ENCODE data around the gene POMGNT2.

POMGNT2 gene

GRCh38 chr3:43148033-43148432 is 42.2 kb upstream of the POMGNT2 start:
- no peak overlapping the region for H3K9ac ChIP-seq (ENCODE audit: low read length)

DNA sequence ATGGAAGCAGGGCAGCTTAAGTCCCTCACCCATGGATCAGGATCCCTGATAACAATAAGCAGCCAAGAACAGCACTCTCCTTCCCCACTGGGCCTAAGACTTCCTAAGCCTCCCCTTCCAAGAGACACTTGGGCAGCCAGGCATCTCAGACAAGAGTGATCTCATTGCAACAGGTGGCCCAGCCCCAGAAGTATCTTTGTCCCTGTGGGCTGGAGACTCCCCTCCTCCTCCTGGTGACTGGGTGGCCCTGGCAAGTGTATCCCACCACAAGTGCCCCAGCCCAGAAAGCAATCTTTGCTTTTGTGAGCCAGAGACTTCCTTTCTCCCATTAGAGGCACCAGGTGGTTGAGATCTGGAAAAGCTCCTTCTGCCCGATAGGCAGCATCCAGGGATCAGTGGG is 40.7 kb upstream of the POMGNT2 start:
- WGBS: 100% methylated on average over 1 of the region's 1 CpG
- no peak overlapping the region for H2AFZ ChIP-seq (ENCODE audit: low read depth, low read length)

More at GRCh38 chr3:43148033-43148432, 42.2 kb upstream of the POMGNT2 start:
- no peaks in the 10 kb centered on the region for H3K36me3 ChIP-seq (ENCODE audit: control insufficient read depth in 1 of 2, insufficient read depth in 2 of 2, low read depth in 1 of 2, low read length in 2 of 2)
- H3K27ac ChIP-seq (ENCODE audit: low read length, poor library complexity, severe bottlenecking): no peak overlapping the region
- no peak overlapping the region for H2BK15ac ChIP-seq (ENCODE audit: low read depth, poor library complexity, severe bottlenecking)
- H3K9me3 ChIP-seq (ENCODE audit: control insufficient read depth, low read length): no peaks in the 10 kb centered on the region
- H3K14ac ChIP-seq (ENCODE audit: low read length in 2 of 2): no peak overlapping the region
- no peak overlapping the region for H4K8ac ChIP-seq (ENCODE audit: low read length)
- H3K18ac ChIP-seq (ENCODE audit: low read depth in 1 of 2, low read length in 2 of 2): no peak overlapping the region
- no peak overlapping the region for H3K4me2 ChIP-seq (ENCODE audit: low read length, poor library complexity, severe bottlenecking)
- no peak overlapping the region for H3K23ac ChIP-seq (ENCODE audit: low read length in 2 of 2)
- H3K4me3 ChIP-seq (ENCODE audit: insufficient read depth in 1 of 2, low read depth in 1 of 2, low read length in 2 of 2): no peak overlapping the region
- H4K91ac ChIP-seq (ENCODE audit: low read length): no peak overlapping the region
- no peak overlapping the region for H2AFZ ChIP-seq (ENCODE audit: low read depth, low read length)
- no peak overlapping the region for H2BK12ac ChIP-seq (ENCODE audit: low read length in 2 of 2)
- no peak overlapping the region for H3K4ac ChIP-seq (ENCODE audit: low read depth in 1 of 2, low read length in 2 of 2)
- H3K4me1 ChIP-seq (ENCODE audit: control insufficient read depth, insufficient read depth, low read depth, low read length): no peaks in the 10 kb centered on the region
- H3K79me1 ChIP-seq (replicated peaks; ENCODE audit: low read length, poor library complexity, severe bottlenecking): no peaks in the 10 kb centered on the region
- peaks cover 5 to 29% of the 10 kb centered on the region in 2 experiments for H3K27me3 ChIP-seq (ENCODE audit: control insufficient read depth in 1 of 2, insufficient read depth in 1 of 2, low read length in 2 of 2)
- no peak overlapping the region for H2BK5ac ChIP-seq (ENCODE audit: low read depth, low read length, poor library complexity, severe bottlenecking)
- no peak for DNase-seq
- H2BK120ac ChIP-seq (ENCODE audit: low read depth, low read length): no peak overlapping the region
- H2AK5ac ChIP-seq (ENCODE audit: low read length, severe bottlenecking): no peak overlapping the region

GRCh38 chr3:43144761-43145490 is 39.0 kb upstream of the POMGNT2 start:
- Histone ChIP-seq H4K8ac (ENCODE audit: low read length) (no peak overlapping the region), H2BK12ac (ENCODE audit: low read length in 2 of 2) (no peak overlapping the region), H3K27me3 (ENCODE audit: control insufficient read depth in 1 of 2, insufficient read depth in 1 of 2, low read length in 2 of 2) (peaks cover 0 to 14% of the 10 kb centered on the region in 2 experiments), H3K4me1 (ENCODE audit: control insufficient read depth, insufficient read depth, low read depth, low read length) (no peaks in the 10 kb centered on the region), H2BK120ac (ENCODE audit: low read depth, low read length) (no peak overlapping the region), H3K79me1 (replicated peaks; ENCODE audit: low read length, poor library complexity, severe bottlenecking) (no peaks in the 10 kb centered on the region), H3K18ac (ENCODE audit: low read depth in 1 of 2, low read length in 2 of 2) (no peak overlapping the region), H3K36me3 (ENCODE audit: control insufficient read depth in 1 of 2, insufficient read depth in 2 of 2, low read depth in 1 of 2, low read length in 2 of 2) (no peaks in the 10 kb centered on the region), H2BK5ac (ENCODE audit: low read depth, low read length, poor library complexity, severe bottlenecking) (no peak overlapping the region), H3K9me3 (ENCODE audit: control insufficient read depth, low read length) (no peaks in the 10 kb centered on the region), H3K27ac (ENCODE audit: low read length, poor library complexity, severe bottlenecking) (no peak overlapping the region), H3K4me3 (ENCODE audit: insufficient read depth in 1 of 2, low read depth in 1 of 2, low read length in 2 of 2) (peak overlapping the region in 1 of 2 experiments; percentile 57), H3K14ac (ENCODE audit: low read length in 2 of 2) (no peak overlapping the region), H2AK5ac (ENCODE audit: low read length, severe bottlenecking) (no peak overlapping the region), H3K4ac (ENCODE audit: low read depth in 1 of 2, low read length in 2 of 2) (no peak overlapping the region), H3K9ac (ENCODE audit: low read length) (peak overlapping the region; percentile 84), H4K91ac (ENCODE audit: low read length) (no peak overlapping the region), H2AFZ (ENCODE audit: low read depth, low read length) (no peak overlapping the region), H3K23ac (ENCODE audit: low read length in 2 of 2) (no peak overlapping the region), H2BK15ac (ENCODE audit: low read depth, poor library complexity, severe bottlenecking) (no peak overlapping the region), H3K4me2 (ENCODE audit: low read length, poor library complexity, severe bottlenecking) (no peak overlapping the region)
- 76% methylated on average over 5 of the region's 7 CpGs for WGBS
- no peak for DNase-seq

More for the DNA sequence above, 40.7 kb upstream of the POMGNT2 start:
- no peak overlapping the region for H2BK120ac ChIP-seq (ENCODE audit: low read depth, low read length)
- no peak overlapping the region for H2AK5ac ChIP-seq (ENCODE audit: low read length, severe bottlenecking)
- DNase-seq: no peak
- H3K9ac ChIP-seq (ENCODE audit: low read length): no peak overlapping the region
- H3K4me3 ChIP-seq (ENCODE audit: insufficient read depth in 1 of 2, low read depth in 1 of 2, low read length in 2 of 2): no peak overlapping the region
- H3K18ac ChIP-seq (ENCODE audit: low read depth in 1 of 2, low read length in 2 of 2): no peak overlapping the region
- no peak overlapping the region for H2BK5ac ChIP-seq (ENCODE audit: low read depth, low read length, poor library complexity, severe bottlenecking)
- H3K23ac ChIP-seq (ENCODE audit: low read length in 2 of 2): no peak overlapping the region
- peaks cover under 1 to 25% of the 10 kb centered on the region in 2 experiments for H3K27me3 ChIP-seq (ENCODE audit: control insufficient read depth in 1 of 2, insufficient read depth in 1 of 2, low read length in 2 of 2)
- H3K36me3 ChIP-seq (ENCODE audit: control insufficient read depth in 1 of 2, insufficient read depth in 2 of 2, low read depth in 1 of 2, low read length in 2 of 2): no peaks in the 10 kb centered on the region
- no peak overlapping the region for H2BK15ac ChIP-seq (ENCODE audit: low read depth, poor library complexity, severe bottlenecking)
- H3K4ac ChIP-seq (ENCODE audit: low read depth in 1 of 2, low read length in 2 of 2): no peak overlapping the region
- no peak overlapping the region for H4K8ac ChIP-seq (ENCODE audit: low read length)
- H3K79me1 ChIP-seq (replicated peaks; ENCODE audit: low read length, poor library complexity, severe bottlenecking): no peaks in the 10 kb centered on the region
- H3K4me1 ChIP-seq (ENCODE audit: control insufficient read depth, insufficient read depth, low read depth, low read length): no peaks in the 10 kb centered on the region
- no peak overlapping the region for H2BK12ac ChIP-seq (ENCODE audit: low read length in 2 of 2)
- no peak overlapping the region for H4K91ac ChIP-seq (ENCODE audit: low read length)
- H3K27ac ChIP-seq (ENCODE audit: low read length, poor library complexity, severe bottlenecking): no peak overlapping the region
- no peaks in the 10 kb centered on the region for H3K9me3 ChIP-seq (ENCODE audit: control insufficient read depth, low read length)
- H3K14ac ChIP-seq (ENCODE audit: low read length in 2 of 2): no peak overlapping the region
- H3K4me2 ChIP-seq (ENCODE audit: low read length, poor library complexity, severe bottlenecking): no peak overlapping the region

GRCh38 chr3:43142472-43142871 is 36.6 kb upstream of the POMGNT2 start:
- 20% methylated on average over 2 of the region's 3 CpGs for WGBS
- no peaks in the 10 kb centered on the region for H3K9me3 ChIP-seq (ENCODE audit: control insufficient read depth, low read length)
- no peak overlapping the region for H3K18ac ChIP-seq (ENCODE audit: low read depth in 1 of 2, low read length in 2 of 2)

More at GRCh38 chr3:43142472-43142871, 36.6 kb upstream of the POMGNT2 start:
- no peak overlapping the region for H4K91ac ChIP-seq (ENCODE audit: low read length)
- H3K23ac ChIP-seq (ENCODE audit: low read length in 2 of 2): no peak overlapping the region
- H3K4ac ChIP-seq (ENCODE audit: low read depth in 1 of 2, low read length in 2 of 2): no peak overlapping the region
- H3K4me3 ChIP-seq (ENCODE audit: insufficient read depth in 1 of 2, low read depth in 1 of 2, low read length in 2 of 2): no peak overlapping the region
- no peaks in the 10 kb centered on the region for H3K79me1 ChIP-seq (replicated peaks; ENCODE audit: low read length, poor library complexity, severe bottlenecking)
- H3K27ac ChIP-seq (ENCODE audit: low read length, poor library complexity, severe bottlenecking): no peak overlapping the region
- no peak overlapping the region for H3K4me2 ChIP-seq (ENCODE audit: low read length, poor library complexity, severe bottlenecking)
- no peak overlapping the region for H2BK15ac ChIP-seq (ENCODE audit: low read depth, poor library complexity, severe bottlenecking)
- no peak overlapping the region for H2AK5ac ChIP-seq (ENCODE audit: low read length, severe bottlenecking)
- no peak overlapping the region for H3K14ac ChIP-seq (ENCODE audit: low read length in 2 of 2)
- no peak overlapping the region for H2BK120ac ChIP-seq (ENCODE audit: low read depth, low read length)
- no peak overlapping the region for H3K9ac ChIP-seq (ENCODE audit: low read length)
- H2BK12ac ChIP-seq (ENCODE audit: low read length in 2 of 2): no peak overlapping the region
- H3K36me3 ChIP-seq (ENCODE audit: control insufficient read depth in 1 of 2, insufficient read depth in 2 of 2, low read depth in 1 of 2, low read length in 2 of 2): no peaks in the 10 kb centered on the region
- H3K4me1 ChIP-seq (ENCODE audit: control insufficient read depth, insufficient read depth, low read depth, low read length): no peaks in the 10 kb centered on the region
- no peak overlapping the region for H2BK5ac ChIP-seq (ENCODE audit: low read depth, low read length, poor library complexity, severe bottlenecking)
- peaks cover 0 to 11% of the 10 kb centered on the region in 2 experiments for H3K27me3 ChIP-seq (ENCODE audit: control insufficient read depth in 1 of 2, insufficient read depth in 1 of 2, low read length in 2 of 2)
- H2AFZ ChIP-seq (ENCODE audit: low read depth, low read length): peak overlapping the region; percentile 2
- no peak for DNase-seq
- no peak overlapping the region for H4K8ac ChIP-seq (ENCODE audit: low read length)
